Activated CD8-positive, alpha-beta memory T cell treated with anti-CD3 and anti-CD28 coated beads, Interleukin-2, amount 50 U/mL, for 24 hours (primary cell): ENCODE measurements around the gene TIMM8A.
"Not testable (repeated sequence)": the region's sequence is repeated elsewhere in the genome, so short reads cannot be mapped to it uniquely, and the experiment has no call there.

ENCODE experiments used
- DNase-seq: peaks from one replicate; pipeline ENCODE4 v3.0.0-alpha.2; 2020; ENCODE audit errors: extremely low read depth

TIMM8A gene

GRCh38 chrX:101359966-101360365 lies 11.4 kb upstream of the TIMM8A start:
- DNase-seq, result no peak

- DNase-seq, result no peak
Measured at GRCh38 chrX:101357166-101357795, 8.7 kb upstream of the TIMM8A start.

- DNase-seq, result no peak
Measured at GRCh38 chrX:101349193-101349562, 636 bp upstream of the TIMM8A start.

GRCh38 chrX:101347859-101348451 lies 587 bp downstream of the TIMM8A start:
- DNase-seq, result no peak

DNA sequence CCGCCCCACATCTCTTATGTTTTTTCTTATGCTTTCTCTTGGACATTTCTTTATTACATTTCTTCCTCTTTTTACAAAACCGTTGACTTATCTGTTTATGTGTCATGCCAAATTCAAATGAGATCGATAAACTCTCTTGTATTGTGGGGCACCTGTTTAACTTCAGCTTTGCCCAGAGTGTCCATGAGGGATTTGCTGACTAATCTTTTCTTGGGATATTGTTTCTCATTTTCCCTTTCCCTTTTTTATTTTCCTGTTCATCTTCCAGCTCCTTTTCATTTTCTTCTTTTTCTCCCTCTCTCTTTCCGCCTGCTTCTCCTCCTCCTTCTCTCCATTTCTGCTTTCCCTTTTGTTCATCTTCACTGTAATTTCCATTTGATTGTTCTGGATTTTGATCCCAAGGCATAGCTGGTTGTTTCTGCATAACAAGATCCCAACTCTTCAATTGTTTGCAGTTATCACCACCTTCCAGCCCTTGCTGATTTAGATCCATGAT lies 10.7 kb downstream of the TIMM8A start:
- DNase-seq, result no peak

- not testable (repeated sequence) for DNase-seq
Measured at GRCh38 chrX:101334310-101334709, 14.2 kb downstream of the TIMM8A start.

- DNase-seq, result not testable (repeated sequence)
Measured at GRCh38 chrX:101326600-101326999, 21.9 kb downstream of the TIMM8A start.

- no peak for DNase-seq
Measured at GRCh38 chrX:101303790-101304189, 44.8 kb downstream of the TIMM8A start.
